ACHN (cell line): ENCODE measurements around the gene ZNF138.

ENCODE experiments used
- DNase-seq: peaks from one replicate; pipeline ENCODE4 v3.0.0-alpha.2; 2015
- in situ Hi-C: cut with HindIII; loops from 2 replicates; pipeline ENCODE4 v1.10.0; 2017; ENCODE audit warnings: low sequenced_read_pairs, low pct_ligation_motif_present, low pct_unique_long_range_greater_than_20kb

ZNF138 gene

DNA sequence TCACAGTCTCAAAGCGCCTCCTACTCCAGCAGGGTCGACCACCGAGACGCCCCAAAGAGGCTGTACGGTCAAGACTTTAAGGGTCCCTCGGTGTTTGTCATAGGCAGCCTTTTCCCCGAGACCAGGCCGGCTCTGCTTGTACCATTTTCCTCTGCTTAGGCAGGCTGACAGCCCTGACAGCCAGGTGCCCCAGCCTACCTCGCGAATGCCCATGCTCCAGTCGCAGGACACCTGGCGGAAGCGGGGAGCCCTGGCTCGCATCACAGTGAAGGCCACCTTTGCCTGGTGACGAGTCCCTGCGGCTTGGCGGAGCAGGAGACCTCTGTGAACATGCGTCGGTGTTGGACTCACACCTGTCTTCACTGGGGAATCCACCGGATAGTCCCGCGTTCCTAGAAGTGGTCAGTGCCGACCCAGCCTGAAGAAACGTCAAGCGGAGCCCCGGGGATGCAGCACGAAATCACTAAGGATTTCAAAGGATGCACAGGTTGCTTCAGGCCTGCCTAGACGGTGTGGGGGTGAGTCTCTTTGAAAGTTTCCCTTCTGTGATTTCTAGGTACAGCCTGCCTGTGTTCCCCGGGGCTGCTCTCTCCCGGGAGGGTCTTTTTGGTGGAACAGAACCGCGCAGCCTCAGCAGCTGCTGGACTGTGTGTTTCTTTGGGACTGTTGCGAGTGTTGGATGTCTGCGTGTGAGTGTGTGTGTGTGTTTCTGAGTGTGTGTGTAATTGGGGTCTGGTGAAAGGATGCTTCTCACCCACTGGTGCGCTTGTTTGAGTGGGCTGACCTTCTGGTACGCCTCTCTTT is 78.3 kb downstream of the ZNF138 start:
- in situ Hi-C loops = no loop called here
- DNase-seq = no peak

DNA sequence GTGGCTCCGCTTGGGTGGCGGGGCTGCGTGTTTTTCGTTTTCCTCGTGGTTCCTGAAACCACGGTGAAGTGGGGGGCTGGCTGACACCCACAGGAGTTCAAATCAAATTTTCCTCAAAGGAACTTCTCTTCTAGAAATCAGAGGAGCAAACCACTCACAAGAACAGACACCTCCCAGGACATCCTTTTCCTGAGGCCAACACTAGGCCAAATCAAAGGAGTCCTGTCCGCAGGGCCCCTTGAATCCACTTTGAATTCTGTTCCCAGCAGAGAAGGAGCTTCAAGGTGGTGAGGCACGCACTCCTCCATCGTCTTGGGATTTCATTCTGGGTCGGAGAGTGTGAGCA is 78.9 kb downstream of the ZNF138 start:
- DNase-seq = no peak
- in situ Hi-C loops = no loop called here

DNA sequence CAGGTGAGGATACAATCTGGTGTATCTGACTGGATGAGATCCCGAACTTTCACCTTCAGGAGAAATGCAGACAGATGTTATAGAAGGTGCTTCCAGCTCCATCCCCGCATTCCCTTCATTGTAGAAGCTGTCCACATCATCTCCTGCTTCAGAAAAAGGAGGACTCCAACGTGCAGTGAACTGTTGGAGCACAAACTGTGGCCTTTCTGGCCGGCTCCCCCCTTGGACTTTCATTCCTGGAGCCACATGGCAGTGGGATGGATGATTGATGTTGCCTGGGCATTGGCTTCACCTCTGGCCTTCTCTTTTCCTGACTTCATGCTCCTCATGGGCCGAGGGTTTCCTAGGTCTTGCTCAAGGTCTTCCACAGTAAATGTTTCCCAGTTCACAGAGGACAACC is 79.3 kb downstream of the ZNF138 start:
- DNase-seq = no peak
- in situ Hi-C loops = no loop called here

DNA sequence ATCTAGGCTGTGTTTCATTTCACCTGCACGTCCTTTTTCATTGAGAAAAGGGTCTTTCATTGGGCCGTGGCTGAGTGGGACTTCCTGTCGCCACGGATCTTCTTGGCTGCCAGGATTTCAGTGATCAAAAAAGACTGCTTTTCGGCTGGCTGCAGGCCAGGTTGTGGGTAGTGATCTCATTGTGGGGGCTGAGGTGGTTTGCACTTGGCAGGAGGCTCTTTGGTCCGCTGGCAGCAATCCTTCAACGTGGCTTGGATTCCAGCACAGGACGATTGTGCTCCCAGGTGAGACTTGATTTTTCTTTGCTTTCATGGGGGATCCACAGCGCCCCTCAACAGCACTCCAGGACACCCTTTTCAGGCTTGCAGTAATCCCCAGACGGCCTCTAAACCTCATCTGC is 79.9 kb downstream of the ZNF138 start:
- in situ Hi-C loops = no loop called here

DNA sequence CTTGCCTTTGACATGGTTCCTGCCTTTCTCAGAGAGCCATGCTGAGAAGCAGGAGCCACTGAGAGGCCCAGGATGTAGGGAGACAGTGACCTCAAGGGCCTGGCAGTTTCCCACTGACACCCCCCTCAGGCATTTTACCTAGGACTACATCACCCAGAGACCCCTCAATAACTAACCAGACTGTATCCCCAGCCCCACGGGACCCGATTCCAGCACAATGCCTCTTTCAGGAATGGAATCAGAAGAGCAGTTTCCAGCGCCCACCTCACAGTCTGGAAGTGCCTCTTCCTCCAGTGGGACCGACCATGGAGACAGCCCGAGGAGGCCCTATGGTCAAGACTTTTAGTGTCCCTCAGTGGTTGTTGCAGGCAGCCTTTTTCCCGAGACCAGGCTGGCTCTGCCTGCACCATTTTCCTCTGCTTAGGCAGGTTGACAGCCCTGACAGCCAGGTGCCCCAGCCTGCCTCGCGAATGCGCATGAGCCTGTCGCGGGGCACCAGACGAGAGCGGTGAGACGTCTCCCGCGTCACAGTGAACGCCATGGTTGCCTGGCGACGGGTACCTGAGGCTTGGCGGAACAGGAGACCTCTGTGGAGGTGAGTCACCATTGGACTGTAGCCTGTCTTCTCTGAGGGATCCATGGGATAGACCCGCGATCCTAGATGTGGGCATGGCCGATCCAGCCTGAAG is 80.5 kb downstream of the ZNF138 start:
- DNase-seq = no peak
- in situ Hi-C loops = no loop called here

More for the DNA sequence above, 79.9 kb downstream of the ZNF138 start:
- no peak for DNase-seq

DNA sequence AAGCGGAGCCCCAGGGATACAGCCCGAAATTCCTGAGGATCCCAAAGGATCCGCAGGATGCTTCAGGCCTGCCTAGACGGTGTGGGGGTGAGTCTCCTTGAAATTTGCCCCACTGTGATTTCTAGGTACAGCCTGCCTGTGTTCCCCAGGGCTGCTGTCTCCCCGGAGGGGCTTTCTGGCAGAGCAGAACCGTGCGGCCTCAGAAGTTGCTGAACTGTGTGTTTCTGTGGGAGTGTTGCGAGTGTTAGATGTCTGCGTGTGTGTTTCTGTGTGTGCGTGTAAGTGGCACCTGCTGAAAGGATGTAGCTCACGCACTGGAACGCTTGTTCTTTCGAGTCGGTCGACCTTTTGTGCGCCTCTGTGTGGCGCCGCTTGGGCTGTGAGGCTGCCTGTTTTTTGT is 81.0 kb downstream of the ZNF138 start:
- in situ Hi-C loops = no loop called here
- DNase-seq = no peak

DNA sequence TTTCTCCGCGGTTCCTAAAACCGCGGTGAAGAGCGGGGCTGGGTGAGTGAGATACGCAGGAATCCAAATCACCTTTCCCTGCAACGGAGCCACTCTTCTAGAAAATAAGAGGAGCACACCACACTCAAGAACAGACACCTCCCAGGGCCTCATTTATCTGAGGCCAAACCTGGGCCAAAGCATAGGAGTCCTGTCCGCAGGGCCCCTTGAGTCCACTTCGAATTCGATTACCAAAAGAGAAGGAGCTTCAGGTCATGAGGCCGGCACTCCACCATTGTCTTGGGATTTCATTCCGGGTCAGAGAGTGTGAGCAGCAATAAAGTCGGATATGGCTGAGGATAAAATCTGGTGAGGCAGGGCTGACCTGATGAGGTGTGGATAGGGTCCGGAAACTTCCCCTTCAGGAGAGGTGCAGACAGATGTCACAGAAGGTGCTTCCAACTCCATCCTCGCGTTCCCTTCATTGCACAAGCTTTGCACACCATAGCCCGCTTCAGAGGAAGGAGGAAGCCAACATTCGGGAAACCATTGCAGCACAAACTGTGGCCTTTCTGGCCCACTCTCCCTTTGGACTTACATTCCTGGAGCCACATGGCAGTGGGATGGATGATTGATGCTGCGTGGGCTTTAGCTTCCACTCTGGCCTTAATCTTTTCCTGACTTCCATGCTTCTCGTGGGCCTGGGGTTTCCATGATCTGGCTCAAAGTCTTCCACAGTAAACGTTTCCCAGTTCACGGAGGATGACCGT is 81.6 kb downstream of the ZNF138 start:
- no peak for DNase-seq
- in situ Hi-C loops = no loop called here

DNA sequence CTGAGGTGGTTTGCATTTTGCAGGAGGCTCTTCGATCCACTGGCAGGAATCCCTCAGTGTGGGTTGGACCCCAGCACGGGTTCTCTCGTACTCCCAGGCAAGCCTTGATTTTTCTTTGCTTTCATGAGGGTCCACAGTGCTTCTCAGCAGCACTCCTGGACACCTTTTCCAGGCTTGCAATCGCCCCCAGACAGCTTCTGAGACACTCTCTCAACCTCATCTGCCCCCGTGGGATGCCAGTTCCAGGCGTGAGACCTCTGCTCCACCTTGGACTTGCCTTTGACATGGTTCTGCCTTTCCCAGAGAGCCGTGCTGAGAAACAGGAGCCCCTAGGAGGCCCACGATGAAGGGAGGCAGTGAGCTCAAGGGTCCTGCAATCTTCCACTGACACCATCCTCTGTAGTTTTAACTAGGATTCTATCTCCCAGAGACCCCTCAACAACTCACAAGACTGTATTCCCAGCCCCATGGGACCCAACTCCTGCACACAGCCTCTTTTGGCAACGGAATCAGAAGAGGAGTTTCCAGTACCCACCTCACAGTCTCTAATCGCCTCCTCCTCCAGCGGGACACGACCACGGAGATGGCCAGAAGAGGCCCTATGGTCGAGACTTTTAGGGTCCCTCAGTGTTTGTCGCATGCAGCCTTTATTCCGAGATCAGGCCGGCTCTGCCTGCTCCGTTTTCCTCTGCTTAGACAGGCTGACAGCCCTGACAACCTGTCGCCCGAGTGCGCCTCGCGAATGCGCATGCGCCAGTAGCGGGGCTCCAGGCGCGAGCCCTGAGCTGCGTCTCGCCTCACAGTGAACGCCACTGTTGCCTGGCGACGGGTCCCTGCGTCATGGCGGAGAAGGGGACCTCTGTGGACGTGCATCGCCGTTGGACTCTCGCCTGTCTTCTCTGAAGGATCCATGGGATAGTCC is 82.8 kb downstream of the ZNF138 start:
- in situ Hi-C loops = no loop called here
- no peak for DNase-seq

DNA sequence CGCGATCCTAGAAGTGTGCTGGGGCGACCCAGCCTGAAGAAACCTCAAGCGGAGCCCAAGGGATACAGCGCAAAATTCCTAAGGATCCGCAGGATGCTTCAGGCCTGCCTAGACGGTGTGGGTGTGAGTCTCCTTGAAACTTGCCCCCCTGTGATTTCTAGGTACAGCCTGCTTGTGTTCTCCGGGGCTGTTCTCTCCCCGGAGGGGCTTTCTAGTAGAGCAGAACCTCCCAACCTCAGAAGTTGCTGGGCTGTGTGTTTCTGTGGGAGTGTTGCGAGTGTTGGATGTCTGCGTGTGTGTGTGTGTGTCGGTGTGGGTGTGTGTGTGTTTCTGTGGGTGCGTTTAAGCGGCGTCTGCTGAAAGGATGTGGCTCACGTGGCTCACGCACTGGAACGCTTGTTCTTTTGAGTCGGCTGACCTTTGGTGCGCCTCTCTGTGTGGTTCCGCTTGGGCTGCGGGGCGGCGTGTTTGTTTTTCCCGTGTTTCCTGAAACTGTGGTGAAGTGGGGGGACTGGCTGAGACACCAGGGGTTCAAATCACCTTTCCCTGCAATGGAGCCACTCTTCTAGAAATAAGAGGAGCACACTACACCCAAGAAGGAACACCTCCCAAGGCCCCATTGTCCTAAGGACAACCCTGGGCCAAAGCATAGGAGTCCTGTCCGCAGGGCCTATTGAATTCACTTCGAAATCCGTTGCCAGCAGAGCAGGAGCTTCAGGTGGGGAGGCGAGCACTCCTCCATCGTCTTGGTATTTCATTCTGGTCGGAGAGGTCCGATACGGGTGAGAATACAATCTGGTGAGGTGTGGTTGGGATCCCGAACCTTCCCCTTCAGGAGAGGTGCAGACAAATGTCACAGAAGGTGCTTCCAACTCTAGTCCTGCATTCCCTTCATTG is 83.7 kb downstream of the ZNF138 start:
- in situ Hi-C loops = no loop called here
- DNase-seq = no peak

DNA sequence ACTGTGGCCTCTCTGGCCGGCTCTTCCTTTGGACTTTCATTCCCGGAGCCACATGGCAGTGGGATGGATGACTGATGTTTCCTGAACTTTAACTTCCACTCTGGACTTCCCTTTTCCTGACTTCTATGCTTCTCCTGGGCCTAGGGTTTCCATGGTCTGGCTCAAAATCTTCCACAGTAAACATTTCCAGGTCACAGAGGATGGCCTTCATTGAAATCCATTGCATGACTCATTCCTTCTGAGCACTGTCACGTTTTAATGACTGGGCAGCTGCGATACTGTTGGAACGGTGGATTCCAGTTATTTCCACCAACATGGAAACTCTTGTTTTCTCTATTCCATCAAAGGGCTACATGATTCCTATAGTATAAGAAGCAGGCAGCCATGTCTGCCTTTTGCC is 84.5 kb downstream of the ZNF138 start:
- in situ Hi-C loops = no loop called here
- no peak for DNase-seq

DNA sequence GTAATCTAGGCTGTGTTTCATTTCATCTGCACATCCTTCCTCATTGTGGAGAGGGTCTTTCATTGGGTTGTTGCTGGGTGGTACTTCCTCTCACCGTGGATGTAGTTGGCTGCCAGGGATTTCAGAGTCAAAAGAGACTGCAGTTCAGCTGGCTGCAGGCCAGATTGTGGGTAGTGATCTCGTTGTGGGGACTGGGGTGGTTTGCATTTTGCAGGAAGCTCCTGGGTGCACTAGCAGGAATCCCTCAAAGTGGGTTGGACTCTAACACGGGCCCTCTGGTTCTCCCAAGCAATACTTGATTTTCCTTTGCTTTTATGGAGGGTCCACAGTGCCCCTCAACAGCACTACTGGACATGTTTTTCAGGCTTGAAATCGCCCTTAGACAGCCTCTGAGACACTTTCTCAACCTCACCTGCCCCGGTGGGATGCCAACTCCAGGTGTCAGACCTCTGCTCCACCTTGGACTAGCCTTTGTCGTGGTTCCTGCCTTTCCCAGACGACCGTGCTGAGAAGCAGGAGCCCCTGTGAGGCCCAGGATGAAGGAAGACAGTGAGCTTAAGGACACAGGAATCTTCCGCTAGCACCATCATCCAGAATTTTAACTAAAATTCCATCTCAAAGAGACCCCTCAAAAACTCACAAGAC is 85.0 kb downstream of the ZNF138 start:
- in situ Hi-C loops = no loop called here
- DNase-seq = no peak

DNA sequence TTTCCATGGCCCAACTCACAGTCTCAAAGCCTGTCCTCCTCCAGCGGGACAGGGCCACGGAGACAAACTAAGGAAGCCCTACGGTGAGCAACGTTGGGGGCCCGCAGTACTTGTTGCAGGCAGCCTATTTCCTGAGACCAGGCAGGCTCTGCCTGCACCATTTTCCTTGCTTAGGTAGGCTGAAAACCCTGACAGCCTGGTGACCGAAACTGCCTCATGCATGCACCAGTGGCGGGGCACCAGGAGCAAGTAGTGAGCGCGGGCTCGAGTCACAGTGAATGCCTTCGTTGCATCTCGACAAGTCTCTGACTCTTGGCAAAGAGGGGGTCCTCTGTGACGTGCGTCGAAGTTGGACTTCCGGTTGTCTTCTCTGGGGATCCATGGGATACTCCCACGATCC is 85.6 kb downstream of the ZNF138 start:
- in situ Hi-C loops = no loop called here
- DNase-seq = no peak

DNA sequence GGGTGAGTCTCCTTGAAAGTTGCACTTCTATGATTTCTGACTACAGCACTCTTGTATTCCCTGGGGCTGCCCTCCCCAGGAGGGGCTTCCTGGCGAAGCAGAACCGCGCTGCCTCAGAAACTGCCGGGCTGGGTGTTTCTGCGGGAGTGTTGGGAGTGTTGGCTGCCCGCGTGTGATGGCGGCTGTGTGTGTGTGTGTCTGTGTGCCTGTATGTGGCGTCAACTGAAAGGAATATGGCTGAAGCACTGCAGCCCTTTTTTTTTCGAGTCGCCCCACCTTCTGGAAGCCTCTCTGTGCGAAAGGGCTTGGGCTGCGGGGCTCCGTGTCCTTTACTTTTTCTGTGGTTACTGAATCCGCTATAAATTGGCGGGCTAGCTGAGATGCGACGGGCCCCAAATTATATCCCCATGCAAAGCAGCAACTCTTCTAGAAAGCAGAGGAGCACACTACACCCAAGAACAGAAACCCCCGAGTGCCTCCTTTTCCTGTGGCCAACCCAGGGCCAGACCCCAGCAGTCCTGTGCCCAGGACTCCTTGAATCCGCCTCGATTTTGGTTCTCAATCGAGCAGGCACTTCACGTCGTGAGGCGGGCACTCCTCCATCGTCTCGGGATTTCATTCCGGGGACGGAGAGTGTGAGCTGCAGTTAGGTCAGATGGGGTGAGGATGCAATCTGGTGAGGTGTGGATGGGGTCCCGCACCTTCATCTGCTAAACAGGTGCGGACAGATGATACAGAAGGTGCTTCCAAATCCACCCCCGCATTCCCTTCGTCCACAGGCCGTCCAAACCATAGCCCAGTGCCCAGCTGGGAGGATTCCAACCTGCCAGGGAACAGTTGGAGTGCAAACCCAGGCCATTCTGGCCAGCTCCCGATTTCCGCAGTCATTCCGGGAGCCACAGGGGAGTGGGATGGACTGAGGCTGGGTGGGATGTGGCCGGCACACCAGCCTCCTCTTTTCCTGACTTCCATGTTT is 86.4 kb downstream of the ZNF138 start:
- in situ Hi-C loops = no loop called here
- DNase-seq = no peak

DNA sequence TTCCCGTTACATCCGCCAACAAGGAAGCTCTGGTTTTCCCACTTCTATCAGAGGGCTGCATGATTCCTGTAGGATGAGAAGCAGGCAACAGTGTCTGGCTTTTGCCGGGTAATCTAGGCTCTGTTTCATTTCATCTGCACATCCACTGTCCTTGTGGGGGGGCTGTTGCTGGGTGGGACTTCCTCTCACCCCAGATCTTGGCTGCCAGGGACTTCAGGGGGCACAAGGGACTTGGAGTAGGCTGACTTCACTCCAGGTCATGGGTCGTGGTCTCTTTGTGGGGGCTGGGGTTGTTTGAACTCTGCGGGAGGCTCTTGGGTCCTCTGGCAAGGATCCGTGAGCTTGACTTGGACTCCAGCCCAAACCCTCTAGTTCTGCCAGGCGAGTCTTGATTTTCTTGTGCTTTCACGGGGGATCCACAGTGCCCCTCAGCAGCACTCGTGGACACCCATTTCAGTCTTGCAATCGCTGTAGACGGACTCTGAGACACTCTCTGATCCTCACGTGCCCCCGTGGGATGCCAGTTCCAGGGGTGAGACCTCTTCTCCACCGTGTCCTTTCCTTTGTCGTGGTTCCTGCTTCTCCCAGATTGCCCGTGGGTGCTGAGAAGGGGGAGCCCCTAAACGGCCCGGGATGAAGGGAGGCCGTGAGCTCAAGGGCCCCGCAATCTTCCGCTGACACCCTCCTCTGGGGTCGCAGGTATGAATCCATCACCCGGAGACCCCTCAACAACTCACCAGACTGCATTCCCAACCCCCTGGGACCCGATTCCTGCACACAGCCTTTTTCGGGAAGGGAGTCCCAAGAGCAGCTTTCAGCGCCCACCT is 87.4 kb downstream of the ZNF138 start:
- no peak for DNase-seq
- in situ Hi-C loops = no loop called here

DNA sequence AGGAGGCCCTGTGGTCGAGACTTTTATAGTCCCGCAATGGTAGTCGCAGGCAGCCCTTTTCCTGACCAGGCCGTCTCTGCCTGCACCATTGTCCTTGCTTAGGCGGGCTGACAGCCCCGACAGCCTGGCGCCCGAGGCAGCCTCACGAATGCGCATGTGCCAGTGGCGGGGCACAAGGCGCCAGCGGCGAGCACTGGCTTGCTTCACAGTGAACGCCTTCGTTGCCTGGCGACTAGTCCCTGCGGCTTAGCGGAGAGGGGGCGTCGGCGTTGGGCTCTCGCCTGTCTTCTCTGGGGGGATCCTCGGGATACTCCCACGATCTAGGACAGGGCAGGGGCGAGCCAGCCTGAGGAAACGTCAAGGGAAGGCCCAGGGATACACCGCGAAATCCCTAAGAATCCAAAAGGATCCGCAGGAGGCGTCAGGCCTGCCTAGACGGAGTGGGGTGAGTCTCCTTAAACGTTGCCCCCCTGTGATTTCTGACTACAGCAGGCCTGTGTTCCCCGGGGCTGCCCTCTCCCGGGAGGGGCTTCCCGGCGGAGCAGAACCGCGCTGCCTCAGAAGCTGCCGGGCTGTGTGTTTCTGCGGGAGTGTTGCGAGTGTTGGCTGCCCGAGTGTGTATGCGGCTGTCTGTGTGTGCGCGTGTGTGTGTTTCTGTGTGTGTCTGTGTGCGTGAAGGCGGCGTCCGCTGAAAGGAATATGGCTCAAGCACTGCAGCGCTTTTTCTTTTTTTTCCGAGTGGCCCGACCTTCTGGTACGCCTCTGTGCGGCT is 88.3 kb downstream of the ZNF138 start:
- in situ Hi-C loops = no loop called here
- DNase-seq = no peak
